AG10803 (cell line): ENCODE results near the gene MBD5.

Experiments
- DNase-seq: peaks from one replicate; pipeline ENCODE4 v3.0.0; 2010; ENCODE audit warnings: low read depth
- H3K4me3 ChIP-seq: 2 replicates; pipeline ENCODE4 v1.5.1; 2011; ENCODE audit warnings: mild to moderate bottlenecking, low read length, control low read depth
- TF ChIP-seq, protein P1 (sequence below): conservative IDR thresholded peaks from 2 replicates; pipeline ENCODE4 v1.5.1; 2011; ENCODE audit warnings: mild to moderate bottlenecking, low read length, control low read depth, inconsistent platforms

MBD5 gene

DNA sequence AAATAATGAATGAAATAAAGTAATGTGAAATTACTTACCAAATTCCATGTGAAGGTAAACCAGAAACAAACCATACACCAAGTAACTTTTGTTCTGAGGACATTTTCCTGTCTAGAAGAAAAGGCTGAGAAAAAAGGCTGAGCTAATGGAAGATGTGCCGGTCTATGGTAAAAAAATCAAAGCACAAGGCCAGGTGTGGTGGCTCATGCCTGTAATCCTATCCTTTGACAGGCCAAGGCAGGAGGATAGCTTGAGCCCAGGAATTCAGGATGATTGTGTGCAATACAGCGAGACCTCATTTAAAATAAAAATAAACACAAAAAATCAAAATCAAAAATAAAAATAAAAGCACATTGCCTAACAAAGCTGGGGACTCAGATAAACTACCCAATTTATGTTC is 7.0 kb upstream of the MBD5 start:
- no peak overlapping the region for H3K4me3 ChIP-seq
- TF ChIP-seq, protein P1, sequence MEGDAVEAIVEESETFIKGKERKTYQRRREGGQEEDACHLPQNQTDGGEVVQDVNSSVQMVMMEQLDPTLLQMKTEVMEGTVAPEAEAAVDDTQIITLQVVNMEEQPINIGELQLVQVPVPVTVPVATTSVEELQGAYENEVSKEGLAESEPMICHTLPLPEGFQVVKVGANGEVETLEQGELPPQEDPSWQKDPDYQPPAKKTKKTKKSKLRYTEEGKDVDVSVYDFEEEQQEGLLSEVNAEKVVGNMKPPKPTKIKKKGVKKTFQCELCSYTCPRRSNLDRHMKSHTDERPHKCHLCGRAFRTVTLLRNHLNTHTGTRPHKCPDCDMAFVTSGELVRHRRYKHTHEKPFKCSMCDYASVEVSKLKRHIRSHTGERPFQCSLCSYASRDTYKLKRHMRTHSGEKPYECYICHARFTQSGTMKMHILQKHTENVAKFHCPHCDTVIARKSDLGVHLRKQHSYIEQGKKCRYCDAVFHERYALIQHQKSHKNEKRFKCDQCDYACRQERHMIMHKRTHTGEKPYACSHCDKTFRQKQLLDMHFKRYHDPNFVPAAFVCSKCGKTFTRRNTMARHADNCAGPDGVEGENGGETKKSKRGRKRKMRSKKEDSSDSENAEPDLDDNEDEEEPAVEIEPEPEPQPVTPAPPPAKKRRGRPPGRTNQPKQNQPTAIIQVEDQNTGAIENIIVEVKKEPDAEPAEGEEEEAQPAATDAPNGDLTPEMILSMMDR = no peak
- DNase-seq = no peak

DNA sequence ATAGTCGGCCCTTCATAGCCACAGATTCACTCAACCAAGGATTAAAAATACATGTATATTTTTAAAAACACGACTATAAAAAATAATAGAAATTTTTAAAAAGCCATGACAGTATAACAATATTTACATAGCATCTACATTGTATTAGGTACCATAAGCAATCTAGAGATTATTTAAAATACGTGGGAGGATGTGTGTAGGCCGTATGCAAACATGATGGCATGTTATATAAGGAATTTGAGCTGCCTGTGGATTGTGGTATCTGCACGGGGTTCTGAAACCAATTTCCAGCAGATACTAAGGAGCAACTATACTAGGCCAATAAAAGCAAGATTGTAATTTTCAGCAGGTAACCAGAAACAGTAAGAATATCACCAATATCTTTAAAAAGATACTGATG is 6.3 kb upstream of the MBD5 start:
- no peak overlapping the region for H3K4me3 ChIP-seq
- DNase-seq = no peak
- TF ChIP-seq, protein P1 = no peak

DNA sequence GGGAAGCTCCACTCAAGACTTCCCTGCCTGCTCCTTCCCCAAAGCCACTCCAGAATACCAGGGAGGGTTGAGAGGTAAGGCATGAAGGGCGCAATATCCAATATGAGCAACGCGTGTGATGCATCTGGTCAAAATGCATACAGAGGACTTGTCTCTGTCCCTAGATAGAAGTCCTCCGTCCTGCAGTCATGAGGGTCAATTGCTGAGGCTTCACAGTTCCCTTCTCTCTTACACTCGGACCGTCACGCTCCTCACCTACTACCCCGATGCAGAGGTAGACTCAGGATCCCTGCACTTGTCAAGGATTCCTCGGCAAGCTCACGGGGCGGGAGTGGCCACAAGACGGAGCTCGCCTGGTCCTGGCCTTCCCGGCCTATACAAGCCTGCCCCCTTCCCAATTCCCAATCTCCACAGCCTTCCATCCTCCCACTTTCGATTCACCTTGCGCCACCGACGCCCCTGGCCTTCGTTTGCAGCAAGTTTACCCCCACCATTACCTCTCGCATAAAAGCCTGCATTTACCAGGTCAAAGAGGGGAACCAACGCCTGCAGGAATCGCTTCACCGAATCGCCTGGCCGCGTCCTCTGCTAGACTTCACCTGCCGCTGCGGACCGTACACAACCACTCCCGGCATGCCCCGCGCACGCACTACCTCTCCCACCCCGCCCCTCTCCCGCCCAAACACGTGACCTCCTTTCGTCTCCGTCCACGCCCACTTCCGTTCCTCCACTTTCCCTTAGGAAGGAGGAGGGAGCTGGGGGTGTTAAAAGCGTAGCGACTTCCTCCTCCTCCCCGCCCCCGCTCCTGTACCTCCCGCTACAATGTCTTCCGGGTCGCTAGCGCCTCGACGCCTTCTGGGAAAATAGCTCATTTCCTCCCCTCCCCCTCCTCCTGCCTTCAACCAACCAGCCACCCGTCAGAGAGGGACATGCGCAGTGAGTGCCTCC is 506 bp upstream of the MBD5 start, which contains the start of gene ORC4:
TSS of gene ORC4 (minus strand) at position 627 of the 948 bp plus-strand sequence. CDS start 44,779 bp downstream, outside the sequence.
- H3K4me3 ChIP-seq = peak within 1 kb of the TSS; percentile 95
- peak; percentile 99 for DNase-seq
- TF ChIP-seq, protein P1 = peak; percentile 47

DNA sequence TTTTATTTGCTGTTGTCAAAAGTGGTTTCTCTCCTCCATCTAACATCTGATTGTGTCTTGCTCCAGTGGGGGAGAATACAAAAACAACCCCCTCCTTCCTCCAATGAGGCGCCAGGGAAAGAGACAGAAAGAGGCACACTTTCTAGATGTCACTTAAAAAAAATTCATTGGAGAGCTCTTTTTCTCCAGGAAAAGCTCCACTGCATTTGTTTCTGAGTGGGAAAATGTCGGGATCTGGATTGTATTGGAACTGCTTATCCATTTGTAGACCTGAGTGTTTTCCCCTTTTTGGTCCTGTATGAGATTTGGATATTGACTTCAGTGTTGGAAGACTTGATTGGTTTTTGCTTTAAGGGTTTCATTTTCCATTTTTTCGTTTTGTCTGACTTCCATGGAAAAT is 995 bp downstream of the MBD5 start:
- TF ChIP-seq, protein P1 = no peak
- DNase-seq = no peak
- peak overlapping the region; percentile 89 for H3K4me3 ChIP-seq

DNA sequence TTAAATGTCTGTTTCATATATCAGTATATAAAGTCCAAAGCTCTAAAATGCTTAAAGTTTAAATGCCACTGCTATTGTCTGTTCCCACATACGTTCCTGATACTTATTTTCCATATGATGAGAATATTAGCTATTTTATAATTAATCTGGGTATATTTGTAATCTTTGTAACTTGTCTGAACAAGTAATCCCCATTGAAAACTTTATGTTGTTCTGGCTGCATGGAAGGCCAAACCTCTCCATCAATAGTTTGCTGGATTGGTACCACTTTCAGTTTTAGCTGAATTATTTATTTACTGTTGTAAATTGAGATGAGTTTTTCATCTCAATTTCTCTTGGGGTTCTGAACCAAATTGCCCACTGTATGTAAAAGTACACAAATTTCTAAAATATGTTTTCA is 1.5 kb downstream of the MBD5 start:
- TF ChIP-seq, protein P1 = no peak
- no peak for DNase-seq
- H3K4me3 ChIP-seq = peak overlapping the region; percentile 89

DNA sequence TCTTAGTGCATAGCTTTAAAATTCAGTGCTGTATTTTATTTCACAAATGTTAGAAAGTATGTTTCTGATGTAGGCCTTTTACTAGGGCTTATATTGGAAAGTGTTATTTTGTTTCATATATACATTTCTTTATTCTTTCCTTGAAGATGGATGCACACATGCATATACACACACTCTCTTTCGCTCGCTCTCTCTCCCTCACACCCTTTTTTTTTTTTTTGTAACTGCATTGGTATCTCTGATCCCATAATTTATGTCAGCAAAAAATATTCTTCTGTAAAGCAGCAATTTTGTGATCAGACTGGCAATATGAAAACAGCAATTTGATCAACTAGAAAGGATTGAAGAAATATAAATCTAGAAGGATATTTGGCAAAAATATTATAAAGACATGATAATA is 2.0 kb downstream of the MBD5 start:
- DNase-seq = no peak
- TF ChIP-seq, protein P1 = no peak
- peak overlapping the region; percentile 89 for H3K4me3 ChIP-seq

DNA sequence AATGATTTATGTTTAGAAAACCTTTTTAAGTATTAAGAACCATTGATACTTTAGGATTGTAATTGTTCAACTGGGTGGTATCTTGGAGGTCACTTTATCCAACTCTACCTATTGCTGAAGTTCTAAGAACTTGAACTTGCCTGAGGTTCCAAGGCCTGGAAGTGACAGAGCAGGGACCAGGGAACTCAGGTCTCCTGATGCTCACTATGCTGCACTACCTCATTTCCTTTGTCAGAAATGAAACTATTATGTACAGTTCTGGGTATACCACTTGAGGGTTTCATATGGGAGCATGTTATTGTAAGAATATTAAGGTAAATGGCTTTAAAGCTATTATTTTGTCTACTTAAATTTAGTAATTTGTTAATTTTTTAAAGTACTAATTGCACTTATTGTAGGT is 3.0 kb downstream of the MBD5 start:
- no peak overlapping the region for H3K4me3 ChIP-seq
- TF ChIP-seq, protein P1 = no peak
- DNase-seq = no peak
